ENCODE results near the gene SRRD. TPM values are rescaled to one million over a fixed set of nuclear protein-coding genes. Genes with fewer than 3 reads are reported as not detected.

Gene SRRD
- total and polyA plus RNA-seq, 2 of the 8 experiments (the other 6 are each of a cell fraction or from before 2014, with no cell fraction given): 17.1 to 25.3 TPM

GRCh38 chr22:26492220-26492619 is 8.5 kb downstream of the SRRD start:
- Histone ChIP-seq H3K23ac (ENCODE audit: insufficient read length) (no peak overlapping the region), H2AK5ac (ENCODE audit: low read depth, low read length) (no peak overlapping the region), H3K56ac (replicated peaks; ENCODE audit: insufficient read length, low read depth, low read length) (no peak overlapping the region), H3K18ac (ENCODE audit: extremely low read depth, low read length) (no peak overlapping the region), H4K5ac (ENCODE audit: insufficient read length, low read depth, low read length) (no peak overlapping the region), H3K79me1 (ENCODE audit: low read depth, low read length) (no peaks in the 10 kb centered on the region), H3K14ac (ENCODE audit: insufficient read length) (no peak overlapping the region), H2BK12ac (ENCODE audit: low read depth, low read length) (no peak overlapping the region), H2BK5ac (ENCODE audit: low read depth, low read length) (no peak overlapping the region), H3K27ac (ENCODE audit: low read depth, low read length) (no peak overlapping the region), H4K91ac (replicated peaks; ENCODE audit: insufficient read length, low read length) (no peak overlapping the region), H2BK15ac (ENCODE audit: low read length) (no peak overlapping the region), H2BK120ac (replicated peaks; ENCODE audit: low read depth, low read length) (no peak overlapping the region), H3K9ac (replicated peaks in 1 of 4; ENCODE audit: extremely low read depth in 1 of 4, low read depth in 3 of 4, low read length in 3 of 4) (no peak overlapping the region), H3K4me1 (replicated peaks in 1 of 4; ENCODE audit: control insufficient read depth in 3 of 4, insufficient read depth in 4 of 4, low read length in 3 of 4) (no peaks in the 10 kb centered on the region), H2AFZ (ENCODE audit: low read length) (no peak overlapping the region), H4K20me1 (replicated peaks in 1 of 2; ENCODE audit: control insufficient read depth in 1 of 2, insufficient read depth in 2 of 2, low read length in 2 of 2) (peaks cover 2 to 11% of the 10 kb centered on the region in 2 experiments), H3K4me3 (ENCODE audit: extremely low read depth in 1 of 4, insufficient read depth in 2 of 4, low read depth in 3 of 4, low read length in 4 of 4) (no peak overlapping the region), H3K4me2 (ENCODE audit: insufficient read depth in 1 of 2, low read depth in 2 of 2, low read length in 2 of 2) (no peak overlapping the region), H3K9me3 (ENCODE audit: insufficient read depth in 2 of 2, low read depth in 1 of 2, low read length in 1 of 2) (no peaks in the 10 kb centered on the region), H4K8ac (ENCODE audit: extremely low read depth, insufficient read depth, low read length) (no peak overlapping the region), H3K4ac (replicated peaks; ENCODE audit: insufficient read length, low read depth, low read length) (no peak overlapping the region), H3K79me2 (ENCODE audit: control insufficient read depth in 1 of 2, insufficient read depth in 2 of 2, low read length in 2 of 2) (no peaks in the 10 kb centered on the region), H3K27me3 (replicated peaks in 1 of 4; ENCODE audit: control insufficient read depth in 3 of 4, extremely low read depth in 1 of 4, insufficient read depth in 3 of 4, low read length in 3 of 4) (no peaks in the 10 kb centered on the region), H3K23me2 (ENCODE audit: low read depth, low read length) (no peaks in the 10 kb centered on the region), H3K36me3 (ENCODE audit: control insufficient read depth in 2 of 4, insufficient read depth in 4 of 4, low read length in 3 of 4) (peaks cover 38 to 84% (median 81%) of the 10 kb centered on the region in 4 experiments), H2BK20ac (ENCODE audit: low read length) (no peak overlapping the region)
- FAIRE-seq: no peak
- CTCF ChIA-PET (ENCODE audit: partially characterized antibody): interaction anchor here (1.0 to 4.8 kb wide), 4 partner anchors 10 to 100 kb away, joined by 3 to 24 read pairs (median 4); no protein-coding TSS in a partner anchor
- WGBS, 2 experiments (ENCODE audit: extremely low coverage in 1 of 2, insufficient coverage in 1 of 2, insufficient read length in 1 of 2, insufficient replicate concordance in 2 of 2, low coverage in 1 of 2, low lambda C conversion rate in 2 of 2, missing lambda C conversion rate in 1 of 2): 95% methylated on average over 9 of the region's 9 CpGs; no CpG with 5 or more reads in 1 of the 2 experiments
- no peak for DNase-seq (ENCODE audit: low read depth in 1 of 2, low spot score in 2 of 2)
- POLR2A ChIA-PET (ENCODE audit: partially characterized antibody): interaction anchor here (0.6 to 2.7 kb wide), 6 partner anchors 9 to 788 kb away, joined by 3 to 15 read pairs (median 4); partner anchors contain the start of genes HPS4 and SRRD
- no peak for TF ChIP-seq KDM1A (IDR thresholded peaks at IDR 0.05; ENCODE audit: borderline replicate concordance, low read length)
